DLD1 (cell line): ENCODE results near the gene GRIP2.

Experiments
- in situ Hi-C: cut with HindIII; loops from 2 replicates; pipeline ENCODE4 v1.10.0; 2017; ENCODE audit warnings: low sequenced_read_pairs

GRIP2 gene

DNA sequence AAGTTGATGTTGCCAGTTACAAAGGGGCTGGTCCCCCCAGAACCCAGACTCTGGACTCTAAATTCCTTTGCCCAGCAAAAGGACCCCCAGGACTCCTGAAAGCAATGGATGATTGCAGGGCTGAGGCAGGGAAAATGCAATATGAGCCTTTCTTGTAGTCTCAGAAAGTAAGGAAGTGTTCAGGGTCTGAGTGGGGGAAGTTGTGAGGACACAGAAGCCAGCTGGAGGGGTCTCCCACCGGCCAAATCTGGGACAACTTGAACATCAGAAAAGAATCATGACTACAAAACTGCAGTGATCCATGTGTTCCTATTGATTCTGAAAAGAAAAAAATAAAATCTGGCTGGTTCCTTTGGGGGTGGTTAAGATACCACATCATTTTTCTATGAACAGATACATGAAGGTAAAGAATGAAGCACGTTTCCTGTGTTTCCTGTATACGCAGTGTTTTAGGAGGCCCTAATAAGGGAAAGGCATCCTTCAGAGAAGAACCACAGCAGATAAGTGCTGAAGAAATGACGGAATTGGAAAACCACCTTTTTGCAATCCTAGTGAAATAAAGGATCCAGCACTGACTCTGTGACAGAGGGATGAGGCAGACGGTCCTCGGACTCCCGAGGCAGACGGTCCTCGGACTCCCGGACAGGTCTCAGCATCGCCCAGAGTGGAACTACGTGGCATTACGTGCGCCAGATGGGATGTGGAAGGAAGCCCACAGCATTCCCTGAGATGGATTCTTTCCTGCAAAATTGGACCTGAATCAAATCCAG lies 22.2 kb upstream of the GRIP2 start:
- in situ Hi-C loops, result no loop called here

DNA sequence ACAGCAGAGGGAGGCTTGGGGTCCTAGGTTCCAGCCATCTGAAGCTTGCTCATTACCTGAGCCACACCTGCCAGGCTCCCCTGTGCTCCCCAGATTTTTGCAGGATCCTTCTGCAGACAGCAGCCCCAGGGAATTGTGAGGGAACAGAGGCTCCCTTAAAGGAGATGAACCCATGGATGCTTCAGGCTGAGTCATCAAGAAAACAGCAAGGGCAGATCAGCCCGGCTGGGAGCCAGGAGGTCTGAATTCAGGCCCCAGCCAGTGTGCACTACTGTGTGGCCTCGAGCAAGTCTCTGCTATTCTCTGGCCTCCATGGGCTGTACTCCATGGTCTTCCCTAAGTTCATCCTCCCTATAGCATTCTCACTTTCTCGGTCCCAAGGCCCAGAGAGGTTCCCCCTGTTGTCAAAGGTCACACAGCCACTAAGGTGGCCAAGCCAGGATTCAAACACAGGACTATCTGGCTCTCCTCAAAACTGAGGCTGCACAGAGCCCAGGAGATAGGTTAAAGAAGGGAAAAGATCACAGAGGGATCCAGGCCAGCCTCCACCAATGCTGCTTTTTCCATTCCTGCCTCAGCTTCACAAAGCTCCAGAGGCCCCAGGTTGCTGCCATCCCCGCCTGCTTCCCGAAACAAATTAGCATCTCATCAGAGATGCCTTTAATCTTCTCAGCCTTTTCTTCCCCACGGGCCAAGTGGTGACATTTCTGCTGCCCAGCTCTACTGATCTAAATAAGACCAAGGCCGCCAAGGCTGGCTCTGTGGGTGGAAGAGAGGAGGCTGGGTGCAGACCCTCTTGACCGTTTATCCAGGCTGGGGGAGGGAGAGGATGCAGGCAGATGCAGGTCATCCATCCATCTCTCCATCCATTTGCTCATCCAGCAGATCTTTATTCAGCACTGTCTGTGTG lies 21.2 kb upstream of the GRIP2 start:
- in situ Hi-C loops, result no loop called here

DNA sequence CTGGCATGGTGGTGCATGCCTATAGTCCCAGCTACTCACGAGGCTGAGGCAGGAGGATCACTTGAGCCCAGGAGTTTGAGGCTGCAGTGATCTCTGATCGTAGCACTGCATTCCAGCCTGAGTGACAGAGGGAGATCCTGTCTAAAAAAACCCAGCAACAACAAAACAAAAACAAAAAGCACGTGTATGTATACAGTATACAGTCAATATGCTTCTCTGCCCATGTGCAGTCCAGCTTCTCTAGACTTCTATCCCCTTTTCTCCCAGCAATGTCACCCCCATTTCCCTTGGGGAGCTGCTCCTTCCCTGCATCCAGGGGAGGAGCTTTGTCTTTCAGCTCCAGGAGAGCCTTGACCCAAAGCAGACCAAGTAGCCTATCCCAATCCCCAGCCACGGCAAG lies 20.0 kb upstream of the GRIP2 start:
- in situ Hi-C loops, result no loop called here

DNA sequence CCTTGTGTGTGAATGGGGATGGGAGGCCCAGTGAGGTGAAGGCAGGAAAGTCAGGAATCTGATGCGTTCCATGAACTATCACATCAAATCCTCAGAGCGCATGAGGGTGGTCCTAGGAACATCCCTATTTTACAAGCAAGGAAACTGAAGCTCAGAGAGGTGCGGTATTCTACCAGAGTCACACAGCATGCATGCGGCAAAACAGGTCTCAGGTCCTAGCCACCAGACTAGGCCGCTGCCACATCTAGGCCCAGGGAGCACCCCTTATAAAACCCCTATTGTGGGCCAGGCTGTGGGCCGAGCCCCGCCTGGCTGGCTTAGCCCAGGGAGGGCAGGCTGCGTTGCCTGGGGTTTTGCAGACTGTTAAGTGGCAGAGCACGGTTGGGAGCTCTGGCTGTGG lies 17.9 kb upstream of the GRIP2 start:
- in situ Hi-C loops, result no loop called here

DNA sequence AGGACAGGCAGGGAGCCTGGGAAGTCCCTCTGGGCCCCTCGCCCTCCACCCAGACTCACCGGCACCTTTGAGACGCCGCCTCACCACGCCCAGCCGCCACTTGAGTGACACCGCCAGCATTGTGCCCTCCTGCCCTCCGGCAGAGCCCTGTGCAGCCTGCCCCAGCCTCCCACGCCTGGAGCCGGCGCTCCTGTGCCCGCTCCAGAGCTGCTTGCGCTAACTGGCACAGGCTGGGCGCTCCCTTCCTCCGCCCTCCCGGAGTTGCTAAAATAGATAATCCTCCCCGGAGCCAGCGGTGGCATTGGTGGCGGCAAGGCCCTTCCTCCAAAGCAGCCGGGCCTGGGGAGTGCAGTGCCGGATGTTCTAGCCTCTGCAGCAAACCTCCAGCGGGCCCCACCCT lies 15.7 kb upstream of the GRIP2 start:
- in situ Hi-C loops, result no loop called here

DNA sequence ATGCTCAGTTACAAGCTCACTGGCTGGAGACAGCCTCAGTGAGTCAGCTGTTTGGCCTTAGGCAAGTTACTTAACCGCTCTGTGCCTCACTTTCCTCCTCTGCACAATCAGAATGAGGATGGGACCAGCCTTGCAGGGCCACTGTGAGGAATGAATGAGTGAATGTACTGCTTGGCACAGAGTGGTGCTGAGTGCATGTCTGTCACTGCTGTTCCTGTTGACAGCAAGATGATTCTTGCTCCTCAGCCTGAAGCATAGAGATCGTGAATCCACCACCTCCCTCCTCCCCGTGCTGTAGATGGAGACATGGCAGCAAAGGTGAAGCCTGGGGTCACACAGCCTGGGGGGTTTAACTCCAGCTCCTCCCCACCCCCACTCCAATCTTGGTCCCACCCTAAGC lies 14.6 kb upstream of the GRIP2 start:
- in situ Hi-C loops, result no loop called here

DNA sequence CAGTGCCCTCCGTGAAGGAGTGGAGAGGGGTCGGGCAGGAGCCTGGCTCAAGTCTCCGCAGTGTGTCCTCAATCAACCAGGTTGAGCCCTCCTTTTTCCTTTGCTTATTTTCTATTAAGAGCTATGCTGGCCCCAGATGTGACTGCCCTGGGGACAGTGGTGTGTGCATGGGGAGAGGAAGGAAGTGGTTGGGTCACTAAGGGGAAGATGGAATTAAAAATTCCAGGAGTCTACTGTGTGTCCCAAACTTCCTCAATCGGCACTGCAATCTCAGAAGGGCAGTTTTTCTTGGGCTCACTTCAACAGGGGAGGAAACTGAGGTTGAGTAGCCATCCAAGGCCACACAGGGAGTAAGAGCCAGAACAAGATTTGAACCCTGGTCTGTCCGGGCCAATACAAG lies 13.7 kb upstream of the GRIP2 start:
- in situ Hi-C loops, result no loop called here

DNA sequence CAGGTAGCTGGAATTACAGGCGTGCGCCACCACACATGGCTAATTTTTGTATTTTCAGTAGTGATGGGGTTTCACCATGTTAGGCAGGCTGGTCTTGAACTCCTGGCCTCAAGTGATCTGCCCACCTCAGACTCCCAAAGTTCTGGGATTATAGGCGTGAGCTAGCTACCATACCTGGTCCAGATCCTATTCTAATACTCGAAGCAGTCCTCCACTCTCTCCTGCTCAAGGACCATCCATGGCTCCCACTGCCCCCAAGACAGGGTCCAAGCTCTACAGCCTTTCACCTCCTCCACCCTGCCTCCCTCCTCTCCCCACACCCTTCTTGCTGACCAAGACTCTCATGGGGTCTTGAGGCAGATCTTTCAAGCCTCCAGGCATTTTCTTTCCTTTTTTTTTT lies 12.6 kb upstream of the GRIP2 start:
- in situ Hi-C loops, result no loop called here

DNA sequence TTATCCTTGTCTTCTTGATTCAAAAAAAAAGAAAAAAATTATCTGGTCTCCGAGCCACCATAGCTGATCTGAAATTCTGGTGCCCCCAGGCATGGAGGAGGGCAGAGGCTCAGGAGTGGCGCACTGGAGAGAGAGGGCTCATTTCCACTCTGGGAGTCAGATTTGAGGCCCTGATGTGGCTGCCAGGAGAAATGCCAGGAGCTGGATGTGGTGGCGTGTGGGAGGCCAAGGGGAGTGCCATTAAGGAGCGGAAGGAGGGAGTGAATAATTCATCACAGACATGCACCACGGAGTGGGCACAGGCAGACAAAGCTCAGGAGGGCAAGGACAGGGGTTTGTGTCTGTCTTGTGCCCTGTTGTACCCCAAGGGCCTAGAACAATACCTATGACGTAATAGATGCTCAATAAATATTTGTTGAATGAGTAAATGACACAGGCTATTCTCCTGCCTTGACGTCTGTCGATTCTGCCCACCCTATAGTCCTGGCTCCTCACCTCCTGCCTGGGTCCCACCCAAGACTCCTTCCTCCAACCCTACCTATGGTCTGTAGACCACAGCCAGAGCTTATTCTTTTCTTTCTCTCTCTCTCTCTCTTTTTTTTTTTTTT lies 12.0 kb upstream of the GRIP2 start:
- in situ Hi-C loops, result no loop called here

DNA sequence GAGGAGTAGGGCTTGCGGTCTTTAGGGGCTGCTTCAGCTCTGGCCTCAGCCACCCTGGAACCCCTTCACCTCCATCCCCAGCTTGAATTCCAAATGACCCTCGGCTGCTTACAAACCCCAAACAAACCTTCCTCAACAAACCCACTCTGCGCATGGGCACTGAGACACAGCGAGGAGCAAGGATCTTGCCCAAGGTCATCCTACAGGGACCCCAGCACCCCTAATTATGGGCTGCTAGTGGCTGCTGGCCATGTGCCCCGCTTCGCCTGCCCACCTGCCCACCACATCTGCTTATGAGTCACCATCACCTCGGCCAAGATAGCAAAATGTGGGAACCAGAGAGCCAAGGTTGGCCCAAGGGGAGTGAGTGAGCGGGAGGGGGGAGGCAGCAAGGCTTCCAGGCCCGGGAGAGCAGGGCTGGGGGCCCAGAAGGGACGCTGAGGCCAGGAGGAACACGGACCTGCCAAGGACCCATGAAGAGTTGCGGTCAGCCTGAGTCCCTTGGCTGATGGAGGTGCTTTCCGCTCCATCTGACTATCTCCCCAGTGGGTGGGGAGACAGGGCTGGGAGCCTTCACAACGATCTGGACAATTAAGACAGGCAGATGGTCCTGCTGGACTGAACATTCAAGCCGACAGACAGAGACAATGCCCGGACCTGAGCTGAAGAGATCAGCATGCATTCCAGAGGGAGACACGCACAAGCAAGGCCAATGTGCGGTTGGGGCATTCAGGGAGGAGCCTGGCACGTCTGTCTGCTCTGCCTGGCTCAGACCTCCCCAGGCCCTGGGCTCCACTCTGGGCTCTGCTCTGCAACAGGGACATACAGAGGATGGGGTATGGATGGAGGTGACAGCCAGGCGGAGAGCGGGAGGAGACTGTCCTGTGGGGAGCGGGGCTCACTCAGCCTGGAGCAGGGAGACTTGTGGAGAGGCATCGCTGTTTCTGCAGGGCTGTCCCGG lies 10.8 kb upstream of the GRIP2 start:
- in situ Hi-C loops, result no loop called here

DNA sequence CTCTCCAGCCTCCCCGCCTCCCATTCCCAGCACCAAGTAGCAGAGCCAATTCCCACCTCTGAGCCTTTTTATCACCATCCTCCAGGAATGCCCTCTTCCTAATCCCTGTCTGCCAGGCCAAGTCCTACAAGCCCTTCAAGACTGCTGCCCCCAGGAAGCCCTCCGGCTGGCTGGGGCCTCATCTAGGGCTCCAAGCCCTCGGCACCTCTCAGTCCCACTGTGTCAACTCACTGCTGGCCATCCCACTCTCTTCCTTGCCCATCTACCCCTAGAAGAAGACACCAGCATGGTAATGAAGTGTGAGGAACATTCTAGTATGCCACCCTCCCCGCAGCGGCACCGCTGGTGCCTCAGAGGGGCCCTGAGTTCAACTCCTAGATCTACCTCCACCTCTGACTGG lies 10.0 kb upstream of the GRIP2 start:
- in situ Hi-C loops, result no loop called here

DNA sequence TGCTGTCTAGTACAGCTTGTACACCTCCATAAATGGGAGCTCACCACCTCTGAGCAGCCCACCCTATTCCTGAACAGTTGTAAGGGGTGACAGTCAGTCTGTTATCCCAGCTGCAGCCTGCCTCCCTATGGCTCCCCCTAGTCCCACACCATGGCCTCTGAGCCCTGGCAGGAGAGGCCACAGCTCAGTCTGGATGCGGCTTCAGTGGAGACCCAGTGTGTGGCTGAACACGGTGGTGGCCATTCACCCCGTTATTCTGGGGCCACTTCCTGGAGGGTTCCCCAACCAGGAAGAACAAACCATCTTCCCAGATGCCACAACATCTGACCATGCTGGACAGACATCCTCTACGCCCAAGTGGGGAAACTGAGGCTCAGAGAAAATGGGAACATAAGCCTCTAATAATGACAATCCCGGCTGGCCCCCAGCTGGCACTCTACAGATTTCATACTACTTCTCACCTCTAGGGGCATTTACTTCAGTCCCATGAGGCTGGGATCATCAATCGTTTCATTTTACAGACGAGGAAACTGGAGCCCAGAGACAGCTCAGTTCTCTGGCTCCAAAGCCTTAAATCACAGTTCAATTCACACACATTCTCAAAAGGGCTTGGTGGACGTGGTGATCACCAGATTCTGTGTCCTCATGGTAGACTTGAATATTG lies 9.2 kb upstream of the GRIP2 start:
- in situ Hi-C loops, result no loop called here

DNA sequence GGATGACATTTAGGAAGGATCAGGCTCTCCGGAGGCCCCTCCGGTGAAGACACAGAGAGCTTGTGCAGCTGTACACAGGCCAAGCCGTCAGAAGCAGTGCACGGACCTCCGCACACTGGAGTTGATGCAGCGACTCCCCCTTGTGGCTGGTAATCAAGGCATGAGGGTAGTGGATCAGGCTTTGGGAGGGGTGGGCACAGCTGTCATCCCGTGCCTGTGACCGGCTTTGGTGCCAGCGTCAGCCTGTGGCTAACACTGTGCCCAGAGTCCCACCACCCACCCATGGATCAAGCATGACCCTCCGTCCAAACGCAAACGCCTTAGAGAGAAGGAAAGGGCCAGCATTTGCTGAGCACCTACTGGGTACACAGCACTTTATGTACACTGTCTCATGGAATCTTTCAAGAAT lies 8.2 kb upstream of the GRIP2 start:
- in situ Hi-C loops, result no loop called here

DNA sequence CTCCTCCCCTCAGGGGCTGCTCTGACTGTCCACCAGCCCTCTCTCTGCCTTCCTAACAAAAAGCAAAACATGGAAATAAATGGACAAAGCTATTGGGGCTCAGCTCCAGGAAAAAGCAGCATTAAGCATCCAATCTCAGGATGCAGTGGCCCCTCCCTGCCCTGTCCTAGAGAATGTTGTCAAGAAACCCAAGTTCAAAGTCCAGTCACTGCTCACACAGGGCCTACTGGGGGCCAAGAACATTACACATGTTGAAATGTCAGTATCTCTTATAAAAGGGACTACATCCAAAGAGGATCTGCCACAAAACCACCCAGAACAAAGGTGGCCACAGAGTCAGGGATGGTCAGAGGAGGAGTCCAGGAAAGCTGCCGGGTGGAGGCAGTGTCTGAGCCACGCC lies 7.6 kb upstream of the GRIP2 start:
- in situ Hi-C loops, result no loop called here

DNA sequence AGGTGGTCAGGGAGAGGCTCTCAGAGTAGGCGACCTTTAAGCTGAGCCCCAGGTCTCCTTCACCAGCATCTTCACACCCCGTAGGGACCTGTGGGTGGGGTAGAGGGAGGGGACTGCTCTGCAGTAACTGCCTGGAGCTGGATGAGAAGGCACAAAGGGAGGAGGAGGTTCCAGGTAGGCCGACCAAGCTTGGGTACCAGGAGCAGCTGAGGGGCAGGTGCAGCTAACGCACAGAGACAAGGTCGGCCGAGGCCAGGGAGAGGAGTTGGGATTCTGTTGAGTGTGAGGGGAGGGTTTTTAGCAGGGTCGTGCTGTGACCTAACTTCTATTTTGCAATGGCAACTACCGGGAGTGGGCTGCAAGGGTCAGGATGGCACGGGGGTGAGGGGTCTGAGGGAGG lies 5.9 kb upstream of the GRIP2 start:
- in situ Hi-C loops, result no loop called here

DNA sequence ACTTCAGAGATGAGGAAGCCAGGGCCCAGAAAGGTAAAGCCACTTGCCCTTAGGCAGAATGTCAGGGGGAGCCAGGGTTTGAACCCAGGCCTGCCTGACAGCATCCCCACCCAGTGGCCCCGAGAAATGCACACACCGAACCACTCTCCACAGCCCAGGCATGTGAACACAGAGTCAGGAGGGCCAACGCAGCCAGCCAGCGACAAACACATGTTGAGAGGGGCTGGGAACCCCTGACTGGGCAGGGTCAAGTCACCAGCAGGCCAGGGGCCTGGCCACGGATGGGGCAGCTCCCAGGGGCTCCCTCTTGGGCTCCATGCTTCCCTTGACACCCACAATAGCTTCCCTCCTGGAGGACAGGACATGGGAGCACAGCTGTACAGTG lies 5.1 kb upstream of the GRIP2 start:
- in situ Hi-C loops, result no loop called here

DNA sequence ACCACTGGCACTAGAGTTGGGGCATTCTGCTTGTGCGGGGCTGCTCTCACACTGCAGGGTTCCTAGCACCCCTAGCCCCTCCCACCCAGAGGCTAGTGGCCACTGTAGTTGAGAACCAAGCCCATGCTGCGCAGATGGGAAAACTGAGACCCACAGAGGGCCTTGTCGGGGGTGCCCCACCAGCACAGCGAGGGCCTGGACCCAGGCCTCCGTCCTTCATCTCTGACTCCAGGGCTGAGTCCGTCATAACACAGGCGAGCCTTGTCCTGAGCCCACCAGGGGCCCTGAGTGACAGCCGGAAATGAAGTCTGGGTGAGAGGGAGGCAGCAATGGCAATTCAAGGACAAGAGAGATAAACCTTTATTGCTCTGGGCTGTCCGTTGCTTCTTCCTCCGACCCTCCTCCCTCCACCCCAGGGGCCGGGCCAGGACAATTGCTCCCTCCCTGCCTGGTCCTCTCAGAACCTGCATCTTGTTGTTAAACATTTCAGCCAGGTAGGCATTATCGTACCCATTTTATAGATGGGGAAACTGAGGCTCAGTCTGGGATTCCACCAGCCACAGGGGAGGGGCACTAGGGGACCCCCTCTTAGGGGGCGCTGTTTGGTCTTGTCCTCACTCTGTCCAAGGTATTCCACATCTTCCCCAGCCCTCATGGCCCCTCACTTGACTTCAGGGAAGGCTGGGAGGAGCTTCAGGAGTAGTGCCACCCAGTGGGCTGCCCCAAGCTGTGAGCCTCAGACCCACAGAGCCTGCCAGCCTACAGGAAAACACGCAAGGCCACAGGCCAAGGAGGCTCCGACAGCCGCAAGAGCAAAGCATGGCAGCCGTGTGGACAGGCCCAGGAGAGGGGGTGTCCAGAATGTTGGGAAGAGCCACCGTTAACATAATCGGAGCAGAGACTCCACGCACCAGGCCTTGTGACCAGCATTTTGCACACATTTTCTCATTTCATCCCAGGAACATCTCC lies 4.4 kb upstream of the GRIP2 start:
- in situ Hi-C loops, result no loop called here

DNA sequence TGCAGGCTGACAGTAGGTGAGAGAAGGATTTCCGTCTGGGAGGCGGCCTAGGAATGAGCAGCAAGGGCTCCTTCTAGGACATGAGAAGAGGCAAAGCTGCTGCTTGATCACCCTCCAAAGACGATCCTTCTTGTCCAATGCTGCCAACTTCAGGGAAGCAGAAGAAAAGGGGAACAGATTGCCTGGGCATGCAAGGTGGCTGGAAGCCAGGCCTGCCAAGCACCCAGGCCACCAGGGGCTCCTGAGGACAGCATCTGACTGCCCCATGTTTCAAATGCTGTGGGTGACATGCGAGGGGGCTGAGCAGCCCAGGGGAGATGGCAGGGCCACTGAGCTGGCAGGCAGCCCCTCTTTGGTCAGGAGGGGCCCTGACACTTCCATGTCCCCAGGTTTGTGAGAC lies 3.3 kb upstream of the GRIP2 start:
- in situ Hi-C loops, result no loop called here

DNA sequence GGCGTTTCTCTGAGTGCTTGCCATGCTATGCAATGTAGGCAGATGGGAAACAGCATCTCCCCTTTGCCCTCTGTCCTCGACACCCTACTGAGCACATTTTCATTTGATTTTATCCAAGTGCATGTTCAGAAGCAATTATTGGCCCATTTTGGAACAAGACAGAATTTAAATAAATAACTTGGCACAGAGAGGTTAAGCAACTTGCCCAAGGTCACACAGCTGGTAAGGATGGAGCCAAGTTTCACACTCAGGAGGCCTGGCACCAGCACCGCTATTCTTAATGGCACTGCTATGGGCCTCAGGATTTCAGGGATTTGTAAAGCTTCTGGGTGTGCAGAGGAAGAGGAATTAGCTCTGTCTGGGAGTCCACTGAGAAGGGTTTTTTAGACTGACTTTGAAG lies 2.5 kb upstream of the GRIP2 start:
- in situ Hi-C loops, result no loop called here
